GM12891 (cell line): ENCODE measurements around the gene CST7.
A peak's percentile ranks its signal among the peaks of the same experiment; 100 is the strongest.
"Not testable (repeated sequence)": the region's sequence is repeated elsewhere in the genome, so short reads cannot be mapped to it uniquely, and the experiment has no call there.

Experiments
- DNase-seq: peaks from one replicate; pipeline ENCODE4 v3.0.0; 2011; ENCODE audit warnings: low spot score; ENCODE audit not compliant: insufficient read length
- FAIRE-seq: peaks from 2 replicates; lab custom pipeline; 2011; peaks lifted over from hg19 to GRCh38; lab: Jason Lieb, UNC
- PAX5 ChIP-seq: IDR thresholded peaks from 2 replicates; pipeline ENCODE4 v1.6.1; 2011; ENCODE audit warnings: low read length, moderate library complexity, mild to moderate bottlenecking; ENCODE audit not compliant: insufficient read depth, severe bottlenecking
- POLR2A ChIP-seq: IDR thresholded peaks from 2 replicates; pipeline ENCODE4 v1.6.1; 2011; ENCODE audit warnings: low read depth, low read length, control low read depth
- POLR2AphosphoS5 ChIP-seq: IDR thresholded peaks from 2 replicates; pipeline ENCODE4 v1.6.1; 2011; ENCODE audit warnings: low read depth, low read length, control low read depth
- POU2F2 ChIP-seq: IDR thresholded peaks from 2 replicates; pipeline ENCODE4 v1.6.1; 2011; ENCODE audit warnings: low read depth, mild to moderate bottlenecking, control low read depth, low read length, moderate library complexity
- SPI1 ChIP-seq: IDR thresholded peaks from 2 replicates; pipeline ENCODE4 v1.6.1; 2011; ENCODE audit warnings: low read depth, low read length, control low read depth
- TAF1 ChIP-seq: IDR thresholded peaks from 2 replicates; pipeline ENCODE4 v1.6.1; 2011; ENCODE audit warnings: low read depth, low read length, control low read depth

Gene CST7

DNA sequence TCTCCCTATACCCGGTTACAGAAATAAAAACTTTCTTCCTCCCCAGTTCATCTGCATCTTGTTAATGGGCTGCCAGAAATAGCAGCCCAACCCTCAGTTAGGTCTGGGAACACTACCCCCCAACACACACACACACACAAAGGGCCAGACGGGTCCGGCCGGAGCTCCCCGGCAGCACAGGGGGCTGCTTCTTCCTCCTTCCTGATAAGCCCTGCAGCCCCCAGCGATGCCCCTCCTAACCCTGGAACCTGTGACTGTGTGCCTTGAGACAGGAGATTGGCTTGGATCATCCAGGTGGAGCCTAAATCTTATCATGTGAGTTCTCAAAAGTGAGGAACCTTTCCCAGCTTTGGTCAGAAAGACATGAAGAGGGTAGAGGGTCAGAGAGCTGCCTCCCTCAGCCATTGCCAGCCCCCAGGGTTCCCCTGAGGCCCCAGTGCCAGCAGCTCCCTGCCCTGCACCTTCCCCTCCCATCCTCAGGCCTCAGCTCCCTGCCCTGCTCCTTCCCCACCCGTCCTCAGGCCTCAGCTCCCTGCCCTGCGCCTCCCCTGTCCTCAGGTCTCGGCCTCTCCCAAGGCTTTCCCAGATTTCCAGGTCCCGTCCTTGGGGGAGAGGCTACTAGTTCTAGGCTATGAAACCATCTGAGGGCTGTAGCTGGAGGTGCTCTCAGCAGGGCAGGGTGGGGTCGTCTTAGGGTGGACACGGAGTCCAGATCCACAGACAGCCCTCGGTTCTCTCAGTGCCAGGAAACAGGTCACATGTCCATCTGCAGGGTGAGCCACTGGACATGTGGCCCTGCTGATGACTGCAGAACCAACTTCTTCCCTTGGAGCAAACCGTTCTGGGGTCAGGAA, 34.5 kb upstream of the CST7 start:
- TF ChIP-seq POLR2AphosphoS5 (no peak), TAF1 (no peak)
- DNase-seq (no peak), FAIRE-seq (no peak)

DNA sequence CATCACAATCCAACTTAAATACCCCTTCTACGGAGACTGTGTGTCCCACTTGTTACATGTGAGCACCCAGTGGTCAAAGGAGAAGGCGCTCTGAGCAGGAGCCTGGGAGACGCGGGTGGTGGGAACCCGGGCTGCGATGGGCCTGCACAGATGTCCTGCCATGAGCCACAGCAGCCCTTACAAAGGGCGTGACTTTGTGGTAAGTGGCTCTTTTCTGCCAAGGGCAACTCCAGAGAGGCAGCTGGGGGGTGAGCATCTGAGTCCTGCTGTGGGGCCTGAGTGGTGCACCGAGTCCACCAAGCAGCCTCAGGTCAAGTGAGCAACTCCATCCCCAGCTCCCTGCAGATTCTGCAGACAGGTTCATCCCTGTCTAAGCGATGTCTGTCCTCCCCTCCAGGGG, 33.6 kb upstream of the CST7 start:
- TF ChIP-seq PAX5 (no peak), TAF1 (no peak), POLR2A (no peak), SPI1 (no peak), POLR2AphosphoS5 (no peak), POU2F2 (no peak)
- no peak for FAIRE-seq
- DNase-seq, result no peak

- DNase-seq (no peak), FAIRE-seq (no peak)
- TF ChIP-seq POU2F2 (no peak), PAX5 (no peak), POLR2A (no peak), SPI1 (no peak), POLR2AphosphoS5 (no peak), TAF1 (no peak)
Observed at GRCh38 chr20:24915892-24916291, 33.2 kb upstream of the CST7 start.

DNA sequence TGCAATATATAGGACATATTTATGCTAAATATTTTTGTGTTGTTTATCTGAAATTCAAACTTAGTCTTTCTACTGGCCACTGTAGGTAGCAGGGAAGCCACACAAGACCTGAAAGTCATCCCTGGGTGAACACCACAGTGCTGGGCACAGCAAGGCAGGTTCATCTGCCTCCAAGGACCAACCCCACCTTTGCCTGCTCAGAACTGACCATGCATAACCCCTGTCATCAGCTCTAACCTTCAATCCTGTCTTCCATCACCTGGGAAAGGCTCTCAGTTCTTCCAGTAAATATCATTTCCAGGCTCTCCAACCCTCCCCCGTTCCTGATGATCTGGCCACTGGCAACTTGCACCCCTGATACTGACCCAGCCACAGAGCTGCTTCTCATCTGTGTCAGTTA, 32.7 kb upstream of the CST7 start:
- no peak for DNase-seq
- FAIRE-seq, result no peak
- TF ChIP-seq PAX5 (no peak), POLR2A (no peak), TAF1 (no peak), POLR2AphosphoS5 (no peak), POU2F2 (no peak), SPI1 (no peak)

- DNase-seq, result no peak
- TF ChIP-seq POLR2A (no peak), POLR2AphosphoS5 (no peak), PAX5 (no peak), TAF1 (no peak), POU2F2 (no peak), SPI1 (no peak)
- no peak for FAIRE-seq
Observed at GRCh38 chr20:24917056-24917455, 32.0 kb upstream of the CST7 start.

GRCh38 chr20:24917797-24918578, 31.1 kb upstream of the CST7 start:
- FAIRE-seq (peak; percentile 90), DNase-seq (peak; percentile 76)
- no peak for TF ChIP-seq POLR2A
- no peak for TF ChIP-seq TAF1
- no peak for TF ChIP-seq PAX5
- TF ChIP-seq POU2F2, result no peak
- TF ChIP-seq SPI1, result no peak
- TF ChIP-seq POLR2AphosphoS5, result no peak

- TF ChIP-seq PAX5 (no peak), TAF1 (no peak), SPI1 (no peak), POU2F2 (no peak), POLR2AphosphoS5 (no peak), POLR2A (no peak)
- DNase-seq, result no peak
- FAIRE-seq, result no peak
Observed at GRCh38 chr20:24918579-24919566, 30.2 kb upstream of the CST7 start.

- FAIRE-seq, DNase-seq: not testable (repeated sequence)
Observed at GRCh38 chr20:24919665-24920064, 29.4 kb upstream of the CST7 start.

GRCh38 chr20:24920706-24921105, 28.4 kb upstream of the CST7 start:
- FAIRE-seq, DNase-seq: not testable (repeated sequence)

GRCh38 chr20:24929259-24929658, 19.8 kb upstream of the CST7 start:
- not testable (repeated sequence) for FAIRE-seq, DNase-seq

DNA sequence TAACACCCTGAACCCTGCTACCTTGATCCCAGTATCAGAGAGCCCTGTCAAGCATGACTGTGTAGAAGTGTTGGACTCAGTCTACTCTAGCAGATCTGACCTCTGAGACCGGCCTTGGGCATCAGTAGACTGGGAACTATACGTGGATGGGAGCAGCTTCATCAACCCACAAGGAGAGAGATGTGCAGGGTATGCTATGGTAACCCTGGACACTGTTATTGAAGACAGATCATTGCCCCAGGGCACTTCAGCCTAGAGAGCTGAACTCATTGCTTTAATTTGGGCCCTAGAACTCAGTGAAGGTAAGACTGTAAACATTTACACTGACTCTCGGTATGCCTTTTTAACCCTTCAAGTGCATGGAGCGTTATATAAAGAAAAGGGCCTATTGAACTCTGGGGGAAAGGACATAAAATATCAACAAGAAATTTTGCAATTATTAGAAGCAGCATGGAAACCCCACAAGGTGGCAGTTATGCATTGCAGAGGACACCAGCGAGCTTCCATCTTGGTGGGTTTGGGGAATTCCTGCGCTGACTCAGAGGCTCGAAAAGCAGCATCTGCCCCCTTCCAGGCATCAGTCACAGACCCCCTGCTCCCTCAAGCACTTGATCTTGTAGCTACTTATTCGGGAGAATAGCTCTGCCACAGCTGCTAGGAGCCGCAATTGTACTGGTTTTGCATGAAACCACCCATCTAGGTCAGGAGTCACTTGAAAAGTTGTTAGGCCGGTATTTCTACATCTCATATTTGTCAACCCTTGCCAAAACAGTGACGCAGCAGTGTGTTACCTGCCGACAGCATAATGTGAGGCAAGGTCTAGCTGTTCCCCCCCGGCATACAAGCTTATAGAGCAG, 19.0 kb upstream of the CST7 start:
- not testable (repeated sequence) for DNase-seq, FAIRE-seq

DNA sequence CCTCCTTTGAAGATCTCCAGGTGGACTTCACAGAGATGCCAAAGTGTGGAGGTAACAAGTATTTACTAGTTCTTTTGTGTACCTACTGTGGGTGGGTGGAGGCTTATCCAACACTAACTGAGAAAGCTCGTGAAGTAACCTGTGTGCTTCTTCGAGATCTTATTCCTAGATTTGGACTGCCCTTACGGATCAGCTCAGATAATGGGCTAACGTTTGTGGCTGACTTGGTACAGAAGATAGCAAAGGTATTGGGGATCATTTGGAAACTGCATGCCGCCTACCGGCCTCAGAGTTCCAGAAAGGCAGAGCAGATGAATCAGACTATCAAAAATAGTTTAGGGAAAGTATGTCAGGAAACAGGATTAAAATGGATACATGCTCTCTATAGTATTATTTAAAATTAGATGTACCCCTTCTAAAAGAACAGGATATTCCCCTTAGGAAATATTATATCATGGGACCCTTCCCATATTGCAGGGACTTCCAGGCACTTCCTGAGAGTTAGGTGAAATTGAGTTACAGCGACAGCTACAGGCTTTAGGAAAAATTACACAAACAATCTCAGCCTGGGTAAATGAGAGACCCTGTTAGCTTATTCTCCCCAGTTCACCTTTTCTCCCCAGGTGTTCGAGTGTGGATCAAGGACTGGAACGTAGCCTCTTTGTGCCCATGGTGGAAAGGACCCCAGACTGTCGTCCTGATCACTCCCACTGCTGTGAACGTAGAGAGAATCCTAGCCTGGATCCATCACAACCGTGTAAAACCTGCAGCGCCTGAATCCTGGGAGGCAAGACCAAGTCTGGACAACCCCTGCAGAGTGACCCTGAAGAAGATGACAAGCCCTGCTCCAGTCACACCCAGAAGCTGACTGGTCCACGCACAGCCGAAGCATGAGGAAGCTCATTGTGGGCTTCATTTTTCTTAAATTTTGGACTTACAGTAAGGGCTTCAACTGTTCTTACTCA, 18.1 kb upstream of the CST7 start:
- DNase-seq, result not testable (repeated sequence)
- FAIRE-seq, result peak; percentile 5

DNA sequence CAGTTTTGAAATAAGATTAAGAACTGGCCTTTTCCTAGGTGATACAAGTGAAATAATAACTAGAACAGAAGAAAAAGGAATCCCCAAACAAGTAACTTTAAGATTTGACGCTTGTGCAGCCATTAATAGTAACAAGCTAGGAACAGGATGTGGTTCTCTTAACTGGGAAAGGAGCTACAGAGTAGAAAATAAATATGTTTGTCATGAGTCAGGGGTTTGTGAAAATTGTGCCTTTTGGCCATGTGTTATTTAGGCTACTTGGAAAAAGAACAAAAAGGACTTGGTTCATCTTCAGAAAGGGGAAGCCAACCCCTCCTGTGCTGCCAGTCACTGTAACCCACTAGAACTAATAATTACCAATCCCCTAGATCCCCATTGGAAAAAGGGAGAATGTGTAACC, 17.2 kb upstream of the CST7 start:
- not testable (repeated sequence) for FAIRE-seq

More for the DNA sequence above, 17.2 kb upstream of the CST7 start:
- not testable (repeated sequence) for DNase-seq
